IPS DF 19.7 (cell line): ENCODE measurements around the gene RIPK4.

Source experiments
- DNase-seq: peaks from one replicate; pipeline ENCODE4 v3.0.0-alpha.2; 2013; ENCODE audit warnings: low read depth, low spot score

Gene RIPK4

GRCh38 chr21:41753006-41753898 is 13.6 kb downstream of the RIPK4 start:
- no peak for DNase-seq

- DNase-seq = no peak
These were observed 14.6 kb downstream of the RIPK4 start for GRCh38 chr21:41752231-41752681.

- DNase-seq = no peak
These were observed 15.2 kb downstream of the RIPK4 start for GRCh38 chr21:41751611-41752011.

GRCh38 chr21:41750532-41751151 is 16.2 kb downstream of the RIPK4 start:
- DNase-seq = no peak

GRCh38 chr21:41750051-41750450 is 16.8 kb downstream of the RIPK4 start:
- DNase-seq = no peak

- DNase-seq = no peak
These were observed 17.6 kb downstream of the RIPK4 start for GRCh38 chr21:41749286-41749685.

GRCh38 chr21:41747943-41748738 is 18.7 kb downstream of the RIPK4 start:
- DNase-seq = no peak

GRCh38 chr21:41746744-41747006 is 20.2 kb downstream of the RIPK4 start:
- no peak for DNase-seq

- DNase-seq = no peak
These were observed 20.7 kb downstream of the RIPK4 start for GRCh38 chr21:41745971-41746743.

- no peak for DNase-seq
These were observed 21.6 kb downstream of the RIPK4 start for GRCh38 chr21:41745026-41745820.

- no peak for DNase-seq
These were observed 22.6 kb downstream of the RIPK4 start for GRCh38 chr21:41744028-41744930.

- no peak for DNase-seq
These were observed 23.4 kb downstream of the RIPK4 start for GRCh38 chr21:41743321-41744027.

GRCh38 chr21:41742073-41742875 is 24.6 kb downstream of the RIPK4 start:
- no peak for DNase-seq

GRCh38 chr21:41741253-41742072 is 25.4 kb downstream of the RIPK4 start:
- DNase-seq = no peak

GRCh38 chr21:41740604-41741252 is 26.1 kb downstream of the RIPK4 start:
- DNase-seq = no peak

GRCh38 chr21:41739936-41740335 is 26.9 kb downstream of the RIPK4 start:
- DNase-seq = no peak

GRCh38 chr21:41739011-41739410 is 27.8 kb downstream of the RIPK4 start:
- no peak for DNase-seq
